ENCODE measurements around the gene GNA15.
"Not testable (repeated sequence)": the region's sequence is repeated elsewhere in the genome, so short reads cannot be mapped to it uniquely, and the experiment has no call there.

GNA15 gene

DNA sequence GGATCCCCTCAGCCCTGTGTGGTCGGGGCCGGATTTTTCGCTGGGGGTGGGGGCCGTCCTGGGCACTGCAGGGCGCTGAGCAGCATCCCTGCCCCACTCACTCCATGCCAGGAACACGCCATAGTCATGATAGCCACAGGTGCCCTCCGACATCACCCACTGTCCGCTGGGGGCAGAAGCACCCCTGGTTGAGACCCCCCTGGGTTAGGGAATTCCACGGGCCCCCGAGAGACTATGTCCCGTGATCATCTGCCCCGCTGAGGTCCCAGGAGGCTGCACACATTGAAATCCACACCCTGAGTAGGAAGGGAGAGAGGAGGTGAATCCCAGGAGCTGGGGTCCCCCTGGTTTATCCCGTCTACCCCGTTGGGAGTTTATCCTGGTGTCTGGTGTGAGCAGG, 66.1 kb downstream of the GNA15 start:
- Histone ChIP-seq H2BK5ac (ENCODE audit: low read length) (no peak overlapping the region), H3K79me1 (ENCODE audit: low read depth, low read length) (peaks cover 5% of the 10 kb centered on the region), H2AK5ac (ENCODE audit: low read depth, low read length) (no peak overlapping the region), H2AFZ (ENCODE audit: low read length) (no peak overlapping the region), H3K9me3 (replicated peaks in 1 of 2; ENCODE audit: control insufficient read depth in 2 of 2, insufficient read depth in 1 of 2, low read depth in 1 of 2, low read length in 2 of 2) (no peaks in the 10 kb centered on the region), H3K18ac (ENCODE audit: low read length) (no peak overlapping the region), H2BK15ac (ENCODE audit: low read length) (no peak overlapping the region), H3K4me1 (ENCODE audit: control insufficient read depth in 2 of 2, insufficient read depth in 1 of 2, low read depth in 1 of 2, low read length in 2 of 2) (no peaks in the 10 kb centered on the region), H3K4me3 (ENCODE audit: low read length in 2 of 2) (no peak overlapping the region), H3K14ac (ENCODE audit: low read length) (no peak overlapping the region), H3K9ac (ENCODE audit: low read depth, low read length, poor library complexity) (no peak overlapping the region), H2BK120ac (ENCODE audit: low read depth, low read length) (no peak overlapping the region), H2BK12ac (ENCODE audit: low read length) (no peak overlapping the region), H3K4ac (ENCODE audit: low read length) (no peak overlapping the region), H3K27me3 (ENCODE audit: control insufficient read depth in 3 of 3, insufficient read depth in 3 of 3, low read depth in 1 of 3, low read length in 3 of 3) (no peaks in the 10 kb centered on the region), H3K27ac (replicated peaks; ENCODE audit: low read length) (no peak overlapping the region), H3K36me3 (replicated peaks in 1 of 2; ENCODE audit: control insufficient read depth in 2 of 2, insufficient read depth in 2 of 2, low read length in 2 of 2) (peaks cover 16 to 52% of the 10 kb centered on the region in 2 donors), H4K91ac (ENCODE audit: low read depth, low read length, poor library complexity) (no peak overlapping the region), H4K8ac (ENCODE audit: low read depth, low read length) (peak overlapping the region; percentile 17), H3K4me2 (ENCODE audit: insufficient read depth, low read length, poor library complexity, severe bottlenecking) (no peak overlapping the region), H3K23ac (ENCODE audit: low read depth, low read length, poor library complexity) (no peak overlapping the region)
- WGBS, 2 donors (ENCODE audit: extremely low coverage in 2 of 2, insufficient read length in 2 of 2, insufficient replicate concordance in 1 of 2), result no CpG with 5 or more reads among the region's 14 CpGs
- DNase-seq (ENCODE audit: low spot score), result no peak

DNA sequence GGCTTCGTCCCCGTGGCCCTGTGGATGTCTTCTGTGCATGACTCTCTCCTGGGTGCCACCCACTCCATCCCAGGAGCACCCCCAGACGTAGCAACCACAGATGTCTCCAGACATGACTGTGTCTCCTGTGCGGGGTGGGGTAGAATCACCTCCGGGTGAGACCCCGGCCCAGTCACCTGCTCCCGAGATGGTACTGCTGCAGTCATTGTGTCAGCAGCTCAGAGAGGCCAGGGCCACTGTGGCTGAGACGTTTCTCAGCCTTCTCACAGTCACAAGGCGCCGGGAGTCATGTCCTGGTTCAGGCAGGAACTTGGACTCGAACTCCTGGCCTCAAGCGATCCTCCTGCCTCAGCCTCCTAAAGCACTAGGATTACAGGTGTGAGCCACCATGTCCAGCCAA, 66.5 kb downstream of the GNA15 start:
- Histone ChIP-seq H3K4ac (ENCODE audit: low read length) (no peak overlapping the region), H3K4me2 (ENCODE audit: insufficient read depth, low read length, poor library complexity, severe bottlenecking) (no peak overlapping the region), H3K9me3 (replicated peaks in 1 of 2; ENCODE audit: control insufficient read depth in 2 of 2, insufficient read depth in 1 of 2, low read depth in 1 of 2, low read length in 2 of 2) (peaks cover 0 to 2% of the 10 kb centered on the region in 2 donors), H3K27me3 (ENCODE audit: control insufficient read depth in 3 of 3, insufficient read depth in 3 of 3, low read depth in 1 of 3, low read length in 3 of 3) (no peaks in the 10 kb centered on the region), H3K79me1 (ENCODE audit: low read depth, low read length) (peaks cover 5% of the 10 kb centered on the region), H2AK5ac (ENCODE audit: low read depth, low read length) (no peak overlapping the region), H3K18ac (ENCODE audit: low read length) (no peak overlapping the region), H2BK12ac (ENCODE audit: low read length) (no peak overlapping the region), H4K91ac (ENCODE audit: low read depth, low read length, poor library complexity) (no peak overlapping the region), H3K23ac (ENCODE audit: low read depth, low read length, poor library complexity) (no peak overlapping the region), H2BK5ac (ENCODE audit: low read length) (no peak overlapping the region), H2BK120ac (ENCODE audit: low read depth, low read length) (no peak overlapping the region), H2BK15ac (ENCODE audit: low read length) (no peak overlapping the region), H3K9ac (ENCODE audit: low read depth, low read length, poor library complexity) (no peak overlapping the region), H3K4me3 (ENCODE audit: low read length in 2 of 2) (peak overlapping the region in 1 of 2 donors; percentile 28), H3K36me3 (replicated peaks in 1 of 2; ENCODE audit: control insufficient read depth in 2 of 2, insufficient read depth in 2 of 2, low read length in 2 of 2) (peaks cover 18 to 57% of the 10 kb centered on the region in 2 donors), H2AFZ (ENCODE audit: low read length) (no peak overlapping the region), H3K14ac (ENCODE audit: low read length) (no peak overlapping the region), H3K27ac (replicated peaks; ENCODE audit: low read length) (no peak overlapping the region), H3K4me1 (ENCODE audit: control insufficient read depth in 2 of 2, insufficient read depth in 1 of 2, low read depth in 1 of 2, low read length in 2 of 2) (peaks cover 0 to 2% of the 10 kb centered on the region in 2 donors), H4K8ac (ENCODE audit: low read depth, low read length) (no peak overlapping the region)
- no CpG with 5 or more reads among the region's 12 CpGs for WGBS, 2 donors (ENCODE audit: extremely low coverage in 2 of 2, insufficient read length in 2 of 2, insufficient replicate concordance in 1 of 2)
- DNase-seq (ENCODE audit: low spot score), result no peak

DNA sequence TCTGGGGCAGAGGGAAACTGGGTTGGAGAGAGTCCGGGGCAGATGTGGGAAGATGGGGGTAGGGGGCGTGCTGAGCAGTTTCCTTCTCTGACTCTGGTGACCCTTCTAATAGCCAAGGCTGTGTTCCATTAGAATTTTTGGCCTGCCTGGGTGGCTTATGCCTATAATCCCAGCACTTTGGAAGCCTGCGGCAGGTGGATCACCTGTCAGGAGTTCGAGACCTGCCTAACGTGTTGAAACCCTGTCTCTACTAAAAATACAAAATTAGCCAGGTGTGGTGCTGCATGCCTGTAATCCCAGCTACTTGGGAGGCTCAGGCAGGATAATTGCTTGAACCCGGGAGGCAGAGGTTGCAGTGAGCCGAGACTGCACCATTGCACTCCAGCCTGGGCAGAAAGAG, 67.1 kb downstream of the GNA15 start:
- not testable (repeated sequence) for H3K4me3 ChIP-seq (ENCODE audit: low read length in 2 of 2); H3K9me3 ChIP-seq (replicated peaks in 1 of 2; ENCODE audit: control insufficient read depth in 2 of 2, insufficient read depth in 1 of 2, low read depth in 1 of 2, low read length in 2 of 2); H2BK5ac ChIP-seq (ENCODE audit: low read length); H2BK120ac ChIP-seq (ENCODE audit: low read depth, low read length); H4K8ac ChIP-seq (ENCODE audit: low read depth, low read length); H2AFZ ChIP-seq (ENCODE audit: low read length); H2BK15ac ChIP-seq (ENCODE audit: low read length); H4K91ac ChIP-seq (ENCODE audit: low read depth, low read length, poor library complexity); H3K4ac ChIP-seq (ENCODE audit: low read length); H3K4me2 ChIP-seq (ENCODE audit: insufficient read depth, low read length, poor library complexity, severe bottlenecking); H3K18ac ChIP-seq (ENCODE audit: low read length); H3K27ac ChIP-seq (replicated peaks; ENCODE audit: low read length); H3K4me1 ChIP-seq (ENCODE audit: control insufficient read depth in 2 of 2, insufficient read depth in 1 of 2, low read depth in 1 of 2, low read length in 2 of 2); H2BK12ac ChIP-seq (ENCODE audit: low read length); H3K9ac ChIP-seq (ENCODE audit: low read depth, low read length, poor library complexity); H3K23ac ChIP-seq (ENCODE audit: low read depth, low read length, poor library complexity); H3K14ac ChIP-seq (ENCODE audit: low read length); DNase-seq (ENCODE audit: low spot score); H2AK5ac ChIP-seq (ENCODE audit: low read depth, low read length); H3K79me1 ChIP-seq (ENCODE audit: low read depth, low read length); H3K27me3 ChIP-seq (ENCODE audit: control insufficient read depth in 3 of 3, insufficient read depth in 3 of 3, low read depth in 1 of 3, low read length in 3 of 3)
- H3K36me3 ChIP-seq (replicated peaks in 1 of 2; ENCODE audit: control insufficient read depth in 2 of 2, insufficient read depth in 2 of 2, low read length in 2 of 2), result peaks cover 22 to 62% of the 10 kb centered on the region in 2 donors
- WGBS, 2 donors (ENCODE audit: extremely low coverage in 2 of 2, insufficient read length in 2 of 2, insufficient replicate concordance in 1 of 2), result no CpG with 5 or more reads among the region's 7 CpGs

DNA sequence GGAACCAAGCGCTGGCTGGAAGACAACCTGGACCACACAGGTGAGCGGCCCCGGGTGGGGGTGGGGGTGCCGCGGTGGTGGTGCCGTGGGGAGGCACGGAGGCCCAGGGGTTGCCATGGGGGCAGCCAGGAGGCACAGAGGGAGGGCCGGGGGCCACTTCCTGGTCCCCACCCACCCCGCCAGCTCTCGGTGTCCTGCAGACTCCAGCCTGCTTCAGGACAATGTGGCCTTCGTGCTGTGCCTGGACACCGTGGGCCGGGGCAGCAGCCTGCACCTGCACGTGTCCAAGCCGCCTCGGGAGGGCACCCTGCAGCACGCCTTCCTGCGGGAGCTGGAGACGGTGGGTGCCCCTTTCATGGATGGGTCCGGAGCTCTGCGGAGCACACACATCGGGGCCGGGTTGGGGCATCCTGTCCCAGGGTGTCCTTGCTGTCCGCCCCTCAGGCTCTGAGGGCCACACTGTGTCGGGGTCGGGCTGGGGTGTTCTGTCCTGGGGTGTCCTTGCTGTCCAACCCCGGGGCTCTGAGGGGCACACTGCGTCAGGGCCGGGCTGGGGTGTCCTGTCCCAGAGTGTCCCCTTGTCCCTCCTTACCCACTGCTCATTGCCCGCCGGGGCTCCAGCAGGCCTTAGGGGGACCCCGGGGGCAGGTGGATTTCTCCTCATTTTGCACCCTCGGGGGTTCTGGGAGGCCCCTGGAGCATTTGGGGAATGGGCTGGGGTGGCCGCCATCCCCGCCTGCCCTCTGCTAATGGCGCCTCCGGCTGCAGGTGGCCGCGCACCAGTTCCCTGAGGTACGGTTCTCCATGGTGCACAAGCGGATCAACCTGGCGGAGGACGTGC, 68.2 kb downstream of the GNA15 start:
- Histone ChIP-seq H3K4me2 (ENCODE audit: insufficient read depth, low read length, poor library complexity, severe bottlenecking) (no peak overlapping the region), H4K91ac (ENCODE audit: low read depth, low read length, poor library complexity) (no peak overlapping the region), H2AFZ (ENCODE audit: low read length) (no peak overlapping the region), H3K14ac (ENCODE audit: low read length) (no peak overlapping the region), H3K27ac (replicated peaks; ENCODE audit: low read length) (no peak overlapping the region), H3K4ac (ENCODE audit: low read length) (no peak overlapping the region), H4K8ac (ENCODE audit: low read depth, low read length) (no peak overlapping the region), H3K27me3 (ENCODE audit: control insufficient read depth in 3 of 3, insufficient read depth in 3 of 3, low read depth in 1 of 3, low read length in 3 of 3) (no peaks in the 10 kb centered on the region), H2AK5ac (ENCODE audit: low read depth, low read length) (no peak overlapping the region), H2BK12ac (ENCODE audit: low read length) (no peak overlapping the region), H2BK5ac (ENCODE audit: low read length) (no peak overlapping the region), H3K79me1 (ENCODE audit: low read depth, low read length) (peaks cover 5% of the 10 kb centered on the region), H3K18ac (ENCODE audit: low read length) (no peak overlapping the region), H3K9ac (ENCODE audit: low read depth, low read length, poor library complexity) (no peak overlapping the region), H3K23ac (ENCODE audit: low read depth, low read length, poor library complexity) (peak overlapping the region; percentile 73), H3K4me1 (ENCODE audit: control insufficient read depth in 2 of 2, insufficient read depth in 1 of 2, low read depth in 1 of 2, low read length in 2 of 2) (peaks cover 0 to 4% of the 10 kb centered on the region in 2 donors), H3K9me3 (replicated peaks in 1 of 2; ENCODE audit: control insufficient read depth in 2 of 2, insufficient read depth in 1 of 2, low read depth in 1 of 2, low read length in 2 of 2) (peaks cover 0 to 2% of the 10 kb centered on the region in 2 donors), H2BK120ac (ENCODE audit: low read depth, low read length) (no peak overlapping the region), H2BK15ac (ENCODE audit: low read length) (no peak overlapping the region), H3K36me3 (replicated peaks in 1 of 2; ENCODE audit: control insufficient read depth in 2 of 2, insufficient read depth in 2 of 2, low read length in 2 of 2) (peaks cover 19 to 63% of the 10 kb centered on the region in 2 donors), H3K4me3 (ENCODE audit: low read length in 2 of 2) (no peak overlapping the region)
- no CpG with 5 or more reads among the region's 43 CpGs for WGBS, 2 donors (ENCODE audit: extremely low coverage in 2 of 2, insufficient read length in 2 of 2, insufficient replicate concordance in 1 of 2)
- no peak for DNase-seq (ENCODE audit: low spot score)

Measured in neuronal stem cell (in vitro differentiated cells).